Lung (tissue), 12 donors: ENCODE data around the gene YWHAG. TPM values are rescaled to one million over a fixed set of nuclear protein-coding genes. Genes with fewer than 3 reads are reported as not detected.

ENCODE experiments used
- ATAC-seq: fragments of 200-7000 bp; cut with Tn5 transposase; one replicate; pipeline ENCODE4 v1.9.1; 2020; ENCODE audit warnings: moderate number of reproducible peaks; ENCODE audit not compliant: insufficient read depth, low FRiP score
- DNase-seq, 3 donors: peaks; one replicate each; pipeline ENCODE4 v3.0.0-alpha.2; 2013 to 2017
- H3K27ac ChIP-seq, 2 donors: one replicate each; pipeline ENCODE4 v1.5.1; 2013; ENCODE audit warnings: mild to moderate bottlenecking in 2 of 2, moderate library complexity in 2 of 2, control low read depth in 1 of 2, inconsistent platforms in 1 of 2, low read depth in 1 of 2, low read length in 1 of 2
- H3K27me3 ChIP-seq, 3 donors: one replicate each; pipeline ENCODE4 v1.5.1; 2013; ENCODE audit warnings: low read length in 2 of 3; ENCODE audit not compliant: control insufficient read depth in 3 of 3, insufficient read depth in 3 of 3
- H3K36me3 ChIP-seq, 4 donors: one replicate each; pipeline ENCODE4 v1.5.1; 2013; ENCODE audit warnings: low read length in 4 of 4, mild to moderate bottlenecking in 1 of 4, moderate library complexity in 1 of 4; ENCODE audit not compliant: control insufficient read depth in 4 of 4, insufficient read depth in 4 of 4
- H3K4me1 ChIP-seq, 5 donors: one replicate each; pipeline ENCODE4 v1.5.1; 2013; ENCODE audit warnings: low read length in 5 of 5, mild to moderate bottlenecking in 2 of 5, moderate library complexity in 1 of 5; ENCODE audit not compliant: control insufficient read depth in 5 of 5, insufficient read depth in 5 of 5
- H3K4me3 ChIP-seq: one replicate; pipeline ENCODE4 v1.5.1; 2013; ENCODE audit warnings: mild to moderate bottlenecking, control low read depth, moderate library complexity
- H3K9ac ChIP-seq, 2 donors: one replicate each; pipeline ENCODE4 v1.5.1; 2013; ENCODE audit warnings: low read length in 2 of 2, control low read depth in 1 of 2; ENCODE audit not compliant: insufficient read depth in 1 of 2
- H3K9me3 ChIP-seq, 4 donors: one replicate each; pipeline ENCODE4 v1.5.1; 2013; ENCODE audit warnings: low read length in 3 of 4, mild to moderate bottlenecking in 1 of 4, moderate library complexity in 1 of 4; ENCODE audit not compliant: control insufficient read depth in 4 of 4, insufficient read depth in 3 of 4
- WGBS, 2 donors: extraction: QIAGEN DNeasy Blood & Tissue Kit; methylation state at CpG; one replicate each; pipeline ENCODE4 v1.1.7; 2013; 5-methylcytosine and 5-hydroxymethylcytosine counted together
- polyA plus RNA-seq, 2 donors: library from polyadenylated mRNA; stranded (reverse); fragments of 200-250 nt; gene quantifications; one replicate each; pipeline ENCODE4 v1.2.1, GENCODE V29; 2013
- total RNA-seq, 2 donors: library from RNA; depleted of rRNA in 1 of 2; stranded (reverse); fragments of >200 nt in 1 of 2; gene quantifications; one replicate each; pipeline ENCODE4 v1.2.1, GENCODE V29; 2014 to 2021
- TF ChIP-seq, protein P1 (sequence below): IDR thresholded peaks from 2 replicates; pipeline ENCODE4 v1.5.1; 2012; ENCODE audit warnings: mild to moderate bottlenecking; ENCODE audit errors: control extremely low read depth, extremely low read depth
- donor health status: control.
- donor health status: control.
- donor health status: Bipolar disorder and iron deficiency.
- donor health status: healthy.
- donor health status: DM: yes; HTN: yes; CAD: no.

Gene YWHAG
- total and polyA plus RNA-seq, 4 donors, result 34.3 to 123 (median 82.9) TPM

- Histone ChIP-seq H3K9me3 (no peaks in the 10 kb centered on the region), H3K4me1 (peaks cover 0 to 23% (median 8%) of the 10 kb centered on the region in 5 donors), H3K27ac (no peak overlapping the region), H3K9ac (no peak overlapping the region), H3K27me3 (no peaks in the 10 kb centered on the region), H3K36me3 (no peaks in the 10 kb centered on the region), H3K4me3 (no peak overlapping the region)
- ATAC-seq, result no peak
- TF ChIP-seq, protein P1, sequence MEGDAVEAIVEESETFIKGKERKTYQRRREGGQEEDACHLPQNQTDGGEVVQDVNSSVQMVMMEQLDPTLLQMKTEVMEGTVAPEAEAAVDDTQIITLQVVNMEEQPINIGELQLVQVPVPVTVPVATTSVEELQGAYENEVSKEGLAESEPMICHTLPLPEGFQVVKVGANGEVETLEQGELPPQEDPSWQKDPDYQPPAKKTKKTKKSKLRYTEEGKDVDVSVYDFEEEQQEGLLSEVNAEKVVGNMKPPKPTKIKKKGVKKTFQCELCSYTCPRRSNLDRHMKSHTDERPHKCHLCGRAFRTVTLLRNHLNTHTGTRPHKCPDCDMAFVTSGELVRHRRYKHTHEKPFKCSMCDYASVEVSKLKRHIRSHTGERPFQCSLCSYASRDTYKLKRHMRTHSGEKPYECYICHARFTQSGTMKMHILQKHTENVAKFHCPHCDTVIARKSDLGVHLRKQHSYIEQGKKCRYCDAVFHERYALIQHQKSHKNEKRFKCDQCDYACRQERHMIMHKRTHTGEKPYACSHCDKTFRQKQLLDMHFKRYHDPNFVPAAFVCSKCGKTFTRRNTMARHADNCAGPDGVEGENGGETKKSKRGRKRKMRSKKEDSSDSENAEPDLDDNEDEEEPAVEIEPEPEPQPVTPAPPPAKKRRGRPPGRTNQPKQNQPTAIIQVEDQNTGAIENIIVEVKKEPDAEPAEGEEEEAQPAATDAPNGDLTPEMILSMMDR, result no peak
- 73 to 90% methylated on average over 9 of the region's 9 CpGs for WGBS, 2 donors
- no peak for DNase-seq
Measured at GRCh38 chr7:76394957-76395356, 36.2 kb upstream of the YWHAG start.

DNA sequence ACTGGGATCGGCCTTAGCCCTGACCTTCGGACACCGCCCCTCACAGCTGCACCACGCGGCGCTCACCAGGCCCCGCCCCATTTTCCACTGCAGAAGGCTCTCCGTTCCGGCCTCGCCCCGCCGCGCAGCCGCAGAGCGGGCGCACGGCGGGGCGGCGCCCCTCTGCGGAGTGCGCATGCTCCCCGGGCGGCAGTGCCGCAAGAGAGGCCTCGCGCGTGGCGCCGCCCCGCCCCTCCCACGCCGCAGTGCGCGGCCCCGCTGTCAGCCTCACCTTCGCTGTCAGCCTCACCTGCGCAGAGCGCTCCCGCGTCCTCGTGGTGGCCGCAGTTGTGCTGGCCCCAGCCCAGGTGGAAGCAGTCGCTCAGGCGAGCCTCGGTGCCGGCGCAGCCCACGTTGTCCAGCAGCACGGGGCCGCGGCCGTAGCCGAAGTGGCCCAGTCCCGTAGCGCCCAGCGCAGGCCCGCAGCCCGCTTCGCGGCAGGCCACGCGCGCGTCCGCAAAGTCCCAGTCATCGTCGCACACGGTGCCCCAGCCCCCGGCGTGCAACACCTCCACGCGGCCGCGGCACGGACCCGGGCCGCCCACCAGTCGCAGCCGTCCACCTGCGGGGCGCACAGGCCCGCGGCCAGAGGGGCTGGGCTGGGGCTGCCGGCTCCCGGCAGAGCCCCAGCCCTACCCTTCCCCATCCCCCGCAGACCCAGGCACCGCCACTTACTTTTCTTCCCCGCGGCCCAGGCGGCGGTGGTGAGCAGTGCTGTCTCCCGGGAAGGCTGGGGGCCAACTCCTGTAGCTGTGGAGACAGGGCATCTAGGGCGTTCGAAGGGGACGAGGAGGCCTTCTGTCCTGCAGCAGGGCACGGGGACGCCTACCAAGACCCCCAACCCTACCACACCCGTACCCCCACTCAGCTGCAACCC is 34.6 kb upstream of the YWHAG start:
- Histone ChIP-seq H3K36me3 (no peaks in the 10 kb centered on the region), H3K4me3 (peak overlapping the region; percentile 60), H3K9me3 (no peaks in the 10 kb centered on the region), H3K9ac (peak overlapping the region in 1 of 2 donors; percentile 92), H3K4me1 (peaks cover 0 to 23% (median 8%) of the 10 kb centered on the region in 5 donors), H3K27ac (peak overlapping the region; percentile 87 to 91), H3K27me3 (no peaks in the 10 kb centered on the region)
- WGBS, 2 donors, result 2 to 4% methylated on average over 97 to 99 of the region's 99 CpGs
- TF ChIP-seq, protein P1, result no peak
- peak; percentile 91 to 94 (median 91) for DNase-seq
- peak; percentile 88 for ATAC-seq

DNA sequence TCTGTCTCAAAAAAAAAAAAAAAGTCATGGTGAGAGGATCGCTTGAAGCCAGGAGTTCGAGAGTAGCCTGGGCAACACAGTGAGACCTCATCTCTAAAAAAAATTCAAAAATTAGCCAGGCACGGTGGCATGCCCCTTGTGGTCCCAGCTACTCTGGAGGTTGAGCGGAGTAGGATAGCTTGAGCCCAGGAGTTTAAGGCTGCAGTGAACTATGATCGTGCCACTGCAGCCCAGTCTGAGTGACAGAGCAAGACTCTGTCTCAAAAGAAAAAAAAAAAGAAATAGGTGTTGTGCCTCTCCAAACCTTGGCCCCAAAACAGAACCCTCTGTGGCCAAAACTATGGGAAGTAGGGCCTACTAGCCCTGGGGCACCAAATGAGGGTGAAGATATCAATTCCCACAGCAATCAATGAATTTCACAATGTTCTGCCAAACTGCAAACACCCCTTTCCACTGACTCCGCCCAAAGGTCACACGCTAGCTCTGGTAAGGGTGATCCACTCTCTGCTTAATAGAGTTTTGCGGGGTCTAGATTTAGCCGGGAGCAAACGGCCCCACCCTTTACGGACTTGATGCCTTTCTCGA is 33.8 kb upstream of the YWHAG start:
- TF ChIP-seq, protein P1, result no peak
- WGBS, 2 donors, result 37 to 41% methylated on average over 12 of the region's 12 CpGs
- H3K9me3 ChIP-seq, result no peaks in the 10 kb centered on the region
- peak overlapping the region; percentile 81 for H3K27ac ChIP-seq
- ATAC-seq (no peak), DNase-seq (no peak)
- peaks cover 0 to 22% (median 8%) of the 10 kb centered on the region in 5 donors for H3K4me1 ChIP-seq
- no peak overlapping the region for H3K4me3 ChIP-seq
- no peaks in the 10 kb centered on the region for H3K36me3 ChIP-seq
- H3K27me3 ChIP-seq, result no peaks in the 10 kb centered on the region
- peak overlapping the region in 1 of 2 donors; percentile 92 for H3K9ac ChIP-seq
